A172 (cell line): ENCODE results near the gene SLC29A3. TPM values are rescaled to one million over a fixed set of nuclear protein-coding genes. Genes with fewer than 3 reads are reported as not detected.

Experiments
- DNase-seq: peaks from one replicate; pipeline ENCODE4 v3.0.0-alpha.2; 2015; ENCODE audit warnings: low spot score
- total RNA-seq: library from RNA; depleted of rRNA; stranded (reverse); fragments of >200 nt; shearing (Covaris generic); gene quantifications from 2 replicates; pipeline ENCODE4 v1.2.3, GENCODE V29; 2014

Gene SLC29A3
- total RNA-seq, 1 experiment from 2014 or later, result 1.9 TPM

- no peak for DNase-seq
These were observed 2.3 kb downstream of the SLC29A3 start for GRCh38 chr10:71321386-71321785.

- DNase-seq, result peak; percentile 57
These were observed 4.3 kb downstream of the SLC29A3 start for GRCh38 chr10:71323407-71323806.

- DNase-seq, result no peak
These were observed 5.7 kb downstream of the SLC29A3 start for GRCh38 chr10:71324743-71325142.

- no peak for DNase-seq
These were observed 6.2 kb downstream of the SLC29A3 start for GRCh38 chr10:71325267-71325666.

GRCh38 chr10:71326464-71326881 is 7.4 kb downstream of the SLC29A3 start:
- DNase-seq, result no peak

- DNase-seq, result no peak
These were observed 11.8 kb downstream of the SLC29A3 start for GRCh38 chr10:71330789-71331404.

- DNase-seq, result no peak
These were observed 12.7 kb downstream of the SLC29A3 start for GRCh38 chr10:71331736-71332135.

GRCh38 chr10:71332466-71332865 is 13.4 kb downstream of the SLC29A3 start:
- DNase-seq, result no peak

- DNase-seq, result no peak
These were observed 14.2 kb downstream of the SLC29A3 start for GRCh38 chr10:71333129-71333887.

GRCh38 chr10:71334221-71334791 is 15.2 kb downstream of the SLC29A3 start:
- no peak for DNase-seq

GRCh38 chr10:71335173-71335708 is 16.2 kb downstream of the SLC29A3 start:
- no peak for DNase-seq

GRCh38 chr10:71336632-71337031 is 17.6 kb downstream of the SLC29A3 start:
- DNase-seq, result no peak

GRCh38 chr10:71337219-71337701 is 18.2 kb downstream of the SLC29A3 start:
- no peak for DNase-seq

- no peak for DNase-seq
These were observed 19.9 kb downstream of the SLC29A3 start for GRCh38 chr10:71338728-71339495.

GRCh38 chr10:71339796-71340589 is 20.9 kb downstream of the SLC29A3 start:
- DNase-seq, result peak; percentile 56

GRCh38 chr10:71342573-71343391 is 23.7 kb downstream of the SLC29A3 start:
- peak; percentile 13 for DNase-seq

- no peak for DNase-seq
These were observed 24.3 kb downstream of the SLC29A3 start for GRCh38 chr10:71343392-71343773.

GRCh38 chr10:71344154-71344925 is 25.3 kb downstream of the SLC29A3 start:
- no peak for DNase-seq

GRCh38 chr10:71344993-71345480 is 26.0 kb downstream of the SLC29A3 start:
- no peak for DNase-seq
